Fibroblast of pulmonary artery (primary cell): ENCODE data around the gene PGK1.
"Not testable (repeated sequence)": the region's sequence is repeated elsewhere in the genome, so short reads cannot be mapped to it uniquely, and the experiment has no call there.

Source experiments
- DNase-seq: peaks from one replicate; pipeline ENCODE4 v3.0.0-alpha.2; 2010; ENCODE audit warnings: low read depth
- H3K4me3 ChIP-seq: replicated peaks from 2 replicates; pipeline ENCODE4 v1.5.1; 2011; ENCODE audit warnings: low read depth, mild to moderate bottlenecking, control low read depth, low read length, moderate library complexity
- TF ChIP-seq, protein P1 (sequence below): IDR thresholded peaks from 2 replicates; pipeline ENCODE4 v1.5.1; 2011; ENCODE audit warnings: mild to moderate bottlenecking, control low read depth, low read length, inconsistent platforms; ENCODE audit errors: missing control alignments

The PGK1 gene

DNA sequence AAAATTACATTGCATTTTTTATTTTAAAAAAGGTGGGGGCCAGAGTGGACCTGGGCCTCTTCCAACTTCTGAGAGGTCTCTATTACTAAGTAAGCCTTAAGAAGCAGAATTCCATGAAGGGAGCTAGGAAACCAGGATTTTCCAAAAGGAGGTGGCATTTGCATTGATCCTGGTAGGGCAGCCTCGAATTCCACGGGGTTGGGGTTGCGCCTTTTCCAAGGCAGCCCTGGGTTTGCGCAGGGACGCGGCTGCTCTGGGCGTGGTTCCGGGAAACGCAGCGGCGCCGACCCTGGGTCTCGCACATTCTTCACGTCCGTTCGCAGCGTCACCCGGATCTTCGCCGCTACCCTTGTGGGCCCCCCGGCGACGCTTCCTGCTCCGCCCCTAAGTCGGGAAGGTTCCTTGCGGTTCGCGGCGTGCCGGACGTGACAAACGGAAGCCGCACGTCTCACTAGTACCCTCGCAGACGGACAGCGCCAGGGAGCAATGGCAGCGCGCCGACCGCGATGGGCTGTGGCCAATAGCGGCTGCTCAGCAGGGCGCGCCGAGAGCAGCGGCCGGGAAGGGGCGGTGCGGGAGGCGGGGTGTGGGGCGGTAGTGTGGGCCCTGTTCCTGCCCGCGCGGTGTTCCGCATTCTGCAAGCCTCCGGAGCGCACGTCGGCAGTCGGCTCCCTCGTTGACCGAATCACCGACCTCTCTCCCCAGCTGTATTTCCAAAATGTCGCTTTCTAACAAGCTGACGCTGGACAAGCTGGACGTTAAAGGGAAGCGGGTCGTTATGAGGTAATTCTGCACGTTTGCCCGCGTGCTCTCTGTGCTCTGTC is at the start of gene PGK1:
PGK1 (plus strand) TSS at position 626 of the 824 bp plus-strand sequence; CDS start at position 719, 93 bp downstream.
- TF ChIP-seq, protein P1, sequence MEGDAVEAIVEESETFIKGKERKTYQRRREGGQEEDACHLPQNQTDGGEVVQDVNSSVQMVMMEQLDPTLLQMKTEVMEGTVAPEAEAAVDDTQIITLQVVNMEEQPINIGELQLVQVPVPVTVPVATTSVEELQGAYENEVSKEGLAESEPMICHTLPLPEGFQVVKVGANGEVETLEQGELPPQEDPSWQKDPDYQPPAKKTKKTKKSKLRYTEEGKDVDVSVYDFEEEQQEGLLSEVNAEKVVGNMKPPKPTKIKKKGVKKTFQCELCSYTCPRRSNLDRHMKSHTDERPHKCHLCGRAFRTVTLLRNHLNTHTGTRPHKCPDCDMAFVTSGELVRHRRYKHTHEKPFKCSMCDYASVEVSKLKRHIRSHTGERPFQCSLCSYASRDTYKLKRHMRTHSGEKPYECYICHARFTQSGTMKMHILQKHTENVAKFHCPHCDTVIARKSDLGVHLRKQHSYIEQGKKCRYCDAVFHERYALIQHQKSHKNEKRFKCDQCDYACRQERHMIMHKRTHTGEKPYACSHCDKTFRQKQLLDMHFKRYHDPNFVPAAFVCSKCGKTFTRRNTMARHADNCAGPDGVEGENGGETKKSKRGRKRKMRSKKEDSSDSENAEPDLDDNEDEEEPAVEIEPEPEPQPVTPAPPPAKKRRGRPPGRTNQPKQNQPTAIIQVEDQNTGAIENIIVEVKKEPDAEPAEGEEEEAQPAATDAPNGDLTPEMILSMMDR: no peak
- peak within 1 kb of the TSS; percentile 92 for H3K4me3 ChIP-seq
- DNase-seq: peak; percentile 98

DNA sequence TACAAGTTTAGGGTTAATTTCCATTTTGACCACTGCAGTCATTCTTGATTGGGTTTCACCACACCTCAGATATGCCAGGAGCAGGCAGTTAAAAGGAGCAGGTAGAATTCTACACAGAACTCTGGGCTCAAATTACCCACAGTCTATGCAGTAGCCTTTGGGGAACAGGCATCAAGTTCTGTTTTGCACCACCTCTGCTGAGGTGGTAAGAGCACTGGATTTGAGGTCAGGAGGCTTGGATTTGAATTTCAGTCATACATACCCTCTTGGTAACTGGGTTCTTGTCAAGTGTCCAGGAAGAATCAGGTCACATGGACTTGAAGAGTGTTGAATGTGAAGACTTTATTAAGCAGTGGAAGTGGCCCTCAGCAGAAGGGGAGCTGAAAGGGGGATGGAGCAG is 40.4 kb upstream of the PGK1 start:
- TF ChIP-seq, protein P1: no peak
- no peak for DNase-seq
- H3K4me3 ChIP-seq: no peak overlapping the region

DNA sequence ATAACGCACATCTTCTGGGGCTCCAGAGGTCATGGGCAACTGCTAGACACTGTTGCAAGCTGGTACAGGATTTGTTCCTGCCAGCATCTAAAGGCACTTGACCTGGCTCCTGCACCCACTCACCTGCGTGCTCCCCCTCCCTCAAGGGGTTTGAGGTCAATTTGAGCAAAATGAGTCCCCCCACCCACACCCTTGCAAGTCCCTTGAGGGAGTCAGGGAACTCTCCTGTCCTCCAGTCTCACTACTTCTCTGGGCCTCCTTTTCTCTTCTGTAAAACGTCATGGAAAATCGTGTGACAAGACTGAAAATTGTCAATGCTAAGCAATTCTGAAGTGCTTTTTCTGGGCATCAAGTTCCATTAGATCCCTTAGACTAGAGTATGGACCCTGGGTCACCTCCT is 39.9 kb upstream of the PGK1 start:
- TF ChIP-seq, protein P1: no peak
- DNase-seq: no peak

DNA sequence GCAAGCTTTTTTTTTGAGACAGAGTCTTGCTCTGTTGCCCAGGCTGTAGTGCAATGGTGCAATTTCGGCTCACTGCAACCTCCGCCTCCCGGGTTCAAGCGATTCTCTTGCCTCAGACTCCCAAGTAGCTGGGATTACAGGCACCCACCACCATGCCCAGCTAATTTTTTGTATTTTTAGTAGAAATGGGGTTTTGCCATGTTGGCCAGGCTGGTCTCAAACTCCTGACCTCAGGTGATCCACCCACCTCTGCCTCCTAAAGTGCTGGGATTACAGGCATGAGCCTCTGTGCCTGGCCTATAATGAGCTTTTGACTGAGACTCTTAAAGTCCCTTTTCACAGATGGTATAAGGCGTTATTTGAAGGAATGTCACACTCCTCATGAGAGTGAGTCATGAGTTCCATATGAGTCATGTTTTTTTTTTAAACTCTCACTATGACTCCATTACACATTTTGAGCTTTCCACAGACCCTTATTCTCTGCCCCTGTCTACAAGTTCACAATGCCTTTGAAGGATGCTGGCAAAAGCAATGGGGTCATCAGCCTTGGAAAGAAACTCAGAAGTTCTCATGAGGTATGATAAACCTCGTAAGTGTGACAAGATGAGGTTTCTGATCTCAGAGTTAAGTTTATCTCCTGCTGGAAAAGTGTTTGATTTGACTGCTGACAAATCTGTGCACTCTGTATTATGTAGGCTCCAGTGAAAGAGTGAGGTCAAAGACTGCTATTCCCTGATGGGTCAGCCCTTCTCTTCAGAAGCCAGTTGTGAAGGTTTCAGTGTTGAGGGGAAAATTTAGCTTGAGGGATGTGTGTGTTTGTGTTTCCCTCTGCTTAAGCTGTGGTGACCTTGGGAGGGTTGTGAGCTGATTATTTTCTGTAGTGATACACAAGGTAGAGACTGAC is 39.1 kb upstream of the PGK1 start:
- peak; percentile 71 for DNase-seq

More for the DNA sequence above, 39.9 kb upstream of the PGK1 start:
- no peak overlapping the region for H3K4me3 ChIP-seq

DNA sequence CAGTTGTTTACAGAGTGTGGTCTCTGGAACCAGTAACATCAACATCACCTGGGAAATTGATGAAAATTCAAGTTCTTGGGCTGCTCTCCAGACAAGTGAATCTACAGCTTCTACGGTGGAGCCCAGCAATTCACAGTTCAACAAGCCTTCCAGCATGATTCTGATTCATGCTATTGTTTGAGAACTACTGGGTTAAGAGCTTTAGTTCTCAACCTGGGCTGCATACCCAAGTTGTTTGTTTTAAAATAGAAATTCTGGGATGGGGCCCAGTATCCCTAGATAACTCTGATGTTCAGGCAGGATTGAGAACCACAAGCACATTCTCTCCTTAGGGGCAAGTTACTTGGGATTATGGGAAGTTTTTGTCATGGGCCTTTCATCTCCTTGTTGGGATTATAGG is 37.9 kb upstream of the PGK1 start:
- peak; percentile 49 for DNase-seq
- no peak overlapping the region for H3K4me3 ChIP-seq
- TF ChIP-seq, protein P1: no peak

More for the DNA sequence above, 39.1 kb upstream of the PGK1 start:
- not testable (repeated sequence) for H3K4me3 ChIP-seq

DNA sequence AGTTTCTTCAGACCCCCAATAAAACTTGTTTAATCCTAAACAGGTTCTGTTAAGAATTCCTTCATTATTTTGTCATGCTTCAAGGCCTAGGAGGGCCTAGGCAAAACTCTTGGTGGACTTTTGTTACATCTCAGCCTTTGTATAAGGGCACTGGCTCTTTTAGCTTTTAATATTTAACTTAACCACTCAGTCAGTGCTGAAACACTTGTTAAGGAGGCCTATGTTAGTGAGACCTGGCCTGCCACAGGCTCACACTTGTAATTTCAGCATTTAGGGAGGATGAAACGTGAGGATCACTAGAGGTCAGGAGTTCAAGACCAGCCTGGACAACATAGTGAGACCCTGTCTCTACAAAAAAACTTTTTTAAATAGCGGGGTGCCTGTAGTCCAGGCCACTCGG is 32.7 kb upstream of the PGK1 start:
- H3K4me3 ChIP-seq: no peak overlapping the region
- TF ChIP-seq, protein P1: no peak
- DNase-seq: no peak

DNA sequence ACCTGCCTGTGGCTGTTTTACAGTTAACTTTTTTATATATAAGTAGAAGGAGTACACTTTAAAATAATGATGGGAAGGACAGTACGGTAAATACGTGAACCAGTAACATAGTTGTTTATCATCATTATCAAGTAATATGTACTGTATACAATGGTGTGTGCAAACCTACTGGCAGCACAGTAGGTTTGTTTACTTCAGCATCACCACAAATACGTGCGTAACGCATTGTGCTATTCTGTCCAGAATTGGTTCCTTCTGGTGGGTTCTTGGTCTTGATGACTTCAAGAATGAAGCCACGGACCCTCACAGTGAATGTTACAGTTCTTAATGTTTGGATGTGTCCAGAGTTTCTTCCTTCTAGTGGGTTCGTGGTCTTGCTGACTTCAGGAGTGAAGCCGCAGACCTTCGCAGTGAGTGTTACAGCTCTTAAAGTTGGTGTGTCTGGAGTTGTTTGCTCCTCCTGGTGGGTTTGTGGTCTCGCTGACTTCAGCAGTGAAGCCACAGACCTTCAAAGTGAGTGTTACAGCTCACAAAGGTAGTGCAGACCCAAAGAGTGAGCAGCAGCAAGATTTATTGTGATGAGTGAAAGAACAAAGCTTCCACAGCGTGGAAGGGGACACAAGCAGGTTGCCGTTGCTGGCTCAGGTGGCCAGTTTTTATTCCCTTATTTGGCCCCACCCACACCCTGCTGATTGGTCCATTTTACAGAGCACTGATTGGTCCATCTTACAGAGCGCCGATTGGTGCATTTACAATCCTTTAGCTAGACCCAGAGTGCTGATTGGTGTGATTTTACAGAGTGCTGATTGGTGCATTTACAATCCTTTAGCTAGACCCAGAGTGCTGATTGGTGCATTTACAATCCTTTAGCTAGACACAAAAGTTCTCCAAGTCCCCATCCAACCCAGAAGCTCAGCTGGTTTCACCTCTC is 30.6 kb upstream of the PGK1 start:
- DNase-seq, H3K4me3 ChIP-seq: not testable (repeated sequence)
